GM10248 (cell line): Measurements from ENCODE around the gene TNFRSF25.
"Not testable (repeated sequence)": the region's sequence is repeated elsewhere in the genome, so short reads cannot be mapped to it uniquely, and the experiment has no call there.

Experiments
- CTCF ChIA-PET: fragments of 300-600 bp; sonication (Branson Sonifier 250); formaldehyde crosslinking; extraction: SDS; loops from one replicate; lab custom pipeline; 2021; ENCODE audit warnings: antibody characterized with exemption; lab: Yijun Ruan, JAX
- POLR2A ChIA-PET: fragments of 350-650 bp; sonication (Branson Sonifier 250); formaldehyde crosslinking; extraction: SDS; loops from one replicate; lab custom pipeline; 2020; ENCODE audit warnings: antibody characterized with exemption; lab: Yijun Ruan, JAX
- DNase-seq: peaks from one replicate; pipeline ENCODE4 v3.0.0; 2012; ENCODE audit errors: extremely low spot score
- CTCF ChIP-seq: IDR thresholded peaks from 2 replicates; pipeline ENCODE4 v1.5.1; 2012; ENCODE audit warnings: mild to moderate bottlenecking, low read depth; ENCODE audit errors: extremely low read depth, missing control alignments, control extremely low read depth

TNFRSF25 gene

GRCh38 chr1:6450005-6450450 lies 15.9 kb downstream of the TNFRSF25 start:
- POLR2A ChIA-PET: no interaction called here

GRCh38 chr1:6448749-6449631 lies 17.0 kb downstream of the TNFRSF25 start:
- CTCF ChIA-PET: interaction anchor here (0.8 to 3.7 kb wide), 6 partner anchors 10 to 192 kb away, joined by 3 to 32 read pairs (median 3); partner anchors contain the start of gene ACOT7
- POLR2A ChIA-PET: no interaction called here
- TF ChIP-seq CTCF: no peak
- no peak for DNase-seq

More at GRCh38 chr1:6450005-6450450, 15.9 kb downstream of the TNFRSF25 start:
- no peak for DNase-seq
- no peak for TF ChIP-seq CTCF
- CTCF ChIA-PET: interaction anchor here (0.8 to 3.7 kb wide), 6 partner anchors 11 to 191 kb away, joined by 3 to 32 read pairs (median 4); no protein-coding TSS in a partner anchor

- DNase-seq: no peak
- no peak for TF ChIP-seq CTCF
- CTCF ChIA-PET: interaction anchor here (1.2 to 3.7 kb wide), 5 partner anchors 9 to 55 kb away, joined by 3 to 32 read pairs (median 3); partner anchors contain the start of gene ACOT7
- POLR2A ChIA-PET: no interaction called here
Measured at GRCh38 chr1:6447818-6448748, 17.9 kb downstream of the TNFRSF25 start.

- ChIA-PET POLR2A (no interaction called here), CTCF (interaction anchor here (1.3 to 3.7 kb wide), 5 partner anchors 8 to 33 kb away, joined by 3 to 32 read pairs (median 4); no protein-coding TSS in a partner anchor)
- TF ChIP-seq CTCF: no peak
- no peak for DNase-seq
Measured at GRCh38 chr1:6447016-6447817, 18.8 kb downstream of the TNFRSF25 start.

- TF ChIP-seq CTCF: no peak
- ChIA-PET CTCF (interaction anchor here (1.4 to 3.7 kb wide), 5 partner anchors 7 to 33 kb away, joined by 4 to 32 read pairs (median 4); no protein-coding TSS in a partner anchor), POLR2A (no interaction called here)
- DNase-seq: no peak
Measured at GRCh38 chr1:6446665-6447015, 19.3 kb downstream of the TNFRSF25 start.

- POLR2A ChIA-PET, DNase-seq: not testable (repeated sequence)
- CTCF ChIA-PET: interaction anchor here (1.2 to 1.7 kb wide), 5 partner anchors 23 to 44 kb away, joined by 3 to 7 read pairs (median 4); no protein-coding TSS in a partner anchor
Measured at GRCh38 chr1:6445929-6446328, 20.0 kb downstream of the TNFRSF25 start.
